Neural cell (in vitro differentiated cells): ENCODE measurements around the gene TLR9.

Source experiments
- EP300 ChIP-seq: fragments of 450-650 bp; conservative IDR thresholded peaks from 2 replicates; pipeline ENCODE4 v1.6.1; 2014; ENCODE audit warnings: antibody characterized with exemption, mild to moderate bottlenecking, moderate library complexity; ENCODE audit not compliant: poor library complexity, severe bottlenecking
- EZH2 ChIP-seq: fragments of 200-600, 300-800 bp; shearing (Covaris generic), sonication (generic); IDR thresholded peaks from 2 replicates; pipeline ENCODE4 v1.6.1; 2014; ENCODE audit warnings: antibody characterized with exemption, low read length, borderline replicate concordance, mild to moderate bottlenecking; ENCODE audit not compliant: insufficient read depth, poor library complexity, severe bottlenecking
- POLR2AphosphoS5 ChIP-seq: IDR thresholded peaks from 2 replicates; pipeline ENCODE4 v1.6.1; 2012
- RAD21 ChIP-seq: fragments of 450-650 bp; conservative IDR thresholded peaks from 2 replicates; pipeline ENCODE4 v1.6.1; 2014; ENCODE audit warnings: antibody characterized with exemption, mild to moderate bottlenecking, moderate library complexity
- REST ChIP-seq: IDR thresholded peaks from 2 replicates; pipeline ENCODE4 v1.6.1; 2012; ENCODE audit warnings: borderline replicate concordance
- SMC3 ChIP-seq: fragments of 450-650 bp; conservative IDR thresholded peaks from 2 replicates; pipeline ENCODE4 v1.6.1; 2014; ENCODE audit warnings: antibody characterized with exemption, mild to moderate bottlenecking, moderate library complexity; ENCODE audit not compliant: poor library complexity
- TAF1 ChIP-seq: IDR thresholded peaks from 2 replicates; pipeline ENCODE4 v1.6.1; 2012; ENCODE audit warnings: low read depth
- TF ChIP-seq, protein P1 (sequence below): fragments of 450-650 bp; IDR thresholded peaks from 2 replicates; pipeline ENCODE4 v1.5.1; 2014; ENCODE audit warnings: antibody characterized with exemption, mild to moderate bottlenecking, moderate library complexity; ENCODE audit not compliant: poor library complexity, severe bottlenecking

- TF ChIP-seq, protein P1, sequence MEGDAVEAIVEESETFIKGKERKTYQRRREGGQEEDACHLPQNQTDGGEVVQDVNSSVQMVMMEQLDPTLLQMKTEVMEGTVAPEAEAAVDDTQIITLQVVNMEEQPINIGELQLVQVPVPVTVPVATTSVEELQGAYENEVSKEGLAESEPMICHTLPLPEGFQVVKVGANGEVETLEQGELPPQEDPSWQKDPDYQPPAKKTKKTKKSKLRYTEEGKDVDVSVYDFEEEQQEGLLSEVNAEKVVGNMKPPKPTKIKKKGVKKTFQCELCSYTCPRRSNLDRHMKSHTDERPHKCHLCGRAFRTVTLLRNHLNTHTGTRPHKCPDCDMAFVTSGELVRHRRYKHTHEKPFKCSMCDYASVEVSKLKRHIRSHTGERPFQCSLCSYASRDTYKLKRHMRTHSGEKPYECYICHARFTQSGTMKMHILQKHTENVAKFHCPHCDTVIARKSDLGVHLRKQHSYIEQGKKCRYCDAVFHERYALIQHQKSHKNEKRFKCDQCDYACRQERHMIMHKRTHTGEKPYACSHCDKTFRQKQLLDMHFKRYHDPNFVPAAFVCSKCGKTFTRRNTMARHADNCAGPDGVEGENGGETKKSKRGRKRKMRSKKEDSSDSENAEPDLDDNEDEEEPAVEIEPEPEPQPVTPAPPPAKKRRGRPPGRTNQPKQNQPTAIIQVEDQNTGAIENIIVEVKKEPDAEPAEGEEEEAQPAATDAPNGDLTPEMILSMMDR: no peak
- TF ChIP-seq RAD21: no peak
- no peak for TF ChIP-seq EZH2
- TF ChIP-seq EP300: no peak
- TF ChIP-seq POLR2AphosphoS5: no peak
- TF ChIP-seq REST: no peak
- TF ChIP-seq TAF1: no peak
- no peak for TF ChIP-seq SMC3
Measured at GRCh38 chr3:52174896-52175295, 50.5 kb downstream of the TLR9 start.
